PC-3 (cell line): Measurements from ENCODE around the gene REG1B.

ENCODE experiments used
- CTCF ChIP-seq: fragments of 300-600 bp; sonication (generic); conservative IDR thresholded peaks from 2 replicates; pipeline ENCODE4 v1.5.1; 2017; ENCODE audit warnings: antibody characterized with exemption, low read depth, mild to moderate bottlenecking, low read length
- EZH2 ChIP-seq: fragments of 300-600 bp; sonication (generic); IDR thresholded peaks from one replicate; pipeline ENCODE4 v1.6.1; 2017; ENCODE audit warnings: antibody characterized with exemption, mild to moderate bottlenecking, low read length; ENCODE audit not compliant: unreplicated experiment

GRCh38 chr2:79129260-79129659 is 41.5 kb upstream of the REG1B start:
- TF ChIP-seq CTCF = no peak
- no peak for TF ChIP-seq EZH2
